ENCODE data around the gene SPRED3.

GRCh38 chr19:38413416-38413815 lies 24.9 kb downstream of the SPRED3 start:
- TF ChIP-seq CTCF (IDR thresholded peaks at IDR 0.05) (no peak), POLR2A (IDR thresholded peaks at IDR 0.05) (no peak), POLR2AphosphoS5 (IDR thresholded peaks at IDR 0.05) (no peak)
